Measurements from ENCODE around the gene CYP21A2.

CYP21A2 gene

DNA sequence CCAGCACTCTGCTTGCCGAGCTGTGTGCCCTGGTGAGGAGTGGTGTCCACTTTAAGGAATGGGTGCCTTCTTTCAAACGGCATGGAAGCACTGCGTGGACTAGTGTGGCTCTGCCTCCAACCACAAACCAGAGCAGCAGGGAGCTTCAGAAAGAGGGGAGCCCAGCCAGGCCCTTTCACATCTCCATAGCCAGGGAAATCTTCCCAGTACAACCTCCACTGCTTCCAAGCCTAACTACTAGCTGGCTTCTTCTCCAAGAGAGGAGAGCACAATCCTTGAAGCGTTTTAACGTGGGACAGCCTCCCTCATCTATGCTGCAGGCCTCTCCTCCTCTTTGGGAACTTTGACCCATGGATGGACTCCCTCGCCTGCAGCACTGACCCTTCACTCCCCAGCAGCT is 44.3 kb downstream of the CYP21A2 start:
- Histone ChIP-seq H3K79me1 (ENCODE audit: low read length) (peaks cover 2% of the 10 kb centered on the region), H4K91ac (ENCODE audit: low read depth, low read length) (no peak overlapping the region), H2BK120ac (ENCODE audit: insufficient read depth, low read length, poor library complexity) (no peak overlapping the region), H3K4me3 (ENCODE audit: low read depth, low read length) (no peak overlapping the region), H3K14ac (ENCODE audit: low read length) (no peak overlapping the region), H3K27me3 (ENCODE audit: insufficient read depth, low read length) (no peaks in the 10 kb centered on the region), H3K4me1 (ENCODE audit: control insufficient read depth in 1 of 2, insufficient read depth in 2 of 2, low read length in 2 of 2) (peaks cover 5 to 11% of the 10 kb centered on the region in 2 experiments), H3K9me3 (ENCODE audit: insufficient read depth, low read depth, low read length) (peaks cover 3% of the 10 kb centered on the region), H3K9ac (ENCODE audit: low read length) (no peak overlapping the region), H3K79me2 (ENCODE audit: control insufficient read depth, insufficient read depth, low read length, poor library complexity) (peaks cover 3% of the 10 kb centered on the region), H3K36me3 (ENCODE audit: control insufficient read depth in 1 of 2, insufficient read depth in 2 of 2, low read length in 2 of 2) (no peaks in the 10 kb centered on the region), H2AK5ac (ENCODE audit: low read length) (no peak overlapping the region), H2BK5ac (ENCODE audit: low read depth, low read length, poor library complexity) (no peak overlapping the region), H4K8ac (ENCODE audit: low read depth, low read length) (no peak overlapping the region), H3K27ac (ENCODE audit: low read depth, low read length) (no peak overlapping the region), H2BK12ac (ENCODE audit: low read length) (no peak overlapping the region), H3K23ac (ENCODE audit: low read length) (no peak overlapping the region), H3K4ac (ENCODE audit: low read depth, low read length) (no peak overlapping the region), H3K18ac (ENCODE audit: low read length) (no peak overlapping the region), H4K12ac (ENCODE audit: low read depth, low read length) (no peak overlapping the region), H2AFZ (ENCODE audit: insufficient read depth, low read length, poor library complexity) (no peak overlapping the region), H3K4me2 (ENCODE audit: low read length) (no peak overlapping the region)
- DNase-seq: no peak
- no CpG with 5 or more reads among the region's 6 CpGs for WGBS (ENCODE audit: extremely low coverage, insufficient coverage, insufficient read length)

DNA sequence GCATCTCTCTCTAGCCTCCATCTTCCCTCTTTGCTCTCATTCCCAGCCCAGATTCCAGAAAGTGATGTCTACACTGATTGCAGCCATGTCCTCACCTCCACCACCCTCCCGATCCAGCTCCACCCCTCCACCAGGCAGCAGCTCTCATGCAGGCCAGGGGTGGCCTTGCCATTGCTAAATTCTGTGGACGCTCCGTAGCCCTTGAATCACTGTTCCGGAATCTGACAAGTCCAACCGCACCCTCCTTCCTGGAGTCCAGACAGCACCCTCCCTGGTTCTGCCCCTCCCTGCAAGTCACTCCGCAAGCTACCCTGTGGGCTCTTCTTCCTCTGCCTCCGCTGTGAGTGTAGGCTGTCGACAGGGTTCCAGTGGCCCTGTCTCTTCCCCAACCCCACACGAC is 44.7 kb downstream of the CYP21A2 start:
- Histone ChIP-seq H3K9me3 (ENCODE audit: insufficient read depth, low read depth, low read length) (peaks cover 3% of the 10 kb centered on the region), H2AFZ (ENCODE audit: insufficient read depth, low read length, poor library complexity) (no peak overlapping the region), H3K4me2 (ENCODE audit: low read length) (no peak overlapping the region), H2BK5ac (ENCODE audit: low read depth, low read length, poor library complexity) (no peak overlapping the region), H3K36me3 (ENCODE audit: control insufficient read depth in 1 of 2, insufficient read depth in 2 of 2, low read length in 2 of 2) (no peaks in the 10 kb centered on the region), H4K12ac (ENCODE audit: low read depth, low read length) (no peak overlapping the region), H3K9ac (ENCODE audit: low read length) (no peak overlapping the region), H3K4ac (ENCODE audit: low read depth, low read length) (no peak overlapping the region), H3K4me1 (ENCODE audit: control insufficient read depth in 1 of 2, insufficient read depth in 2 of 2, low read length in 2 of 2) (peaks cover 5 to 13% of the 10 kb centered on the region in 2 experiments), H3K4me3 (ENCODE audit: low read depth, low read length) (no peak overlapping the region), H3K14ac (ENCODE audit: low read length) (no peak overlapping the region), H2BK12ac (ENCODE audit: low read length) (no peak overlapping the region), H3K23ac (ENCODE audit: low read length) (no peak overlapping the region), H3K27me3 (ENCODE audit: insufficient read depth, low read length) (no peaks in the 10 kb centered on the region), H4K8ac (ENCODE audit: low read depth, low read length) (no peak overlapping the region), H2BK120ac (ENCODE audit: insufficient read depth, low read length, poor library complexity) (no peak overlapping the region), H3K18ac (ENCODE audit: low read length) (no peak overlapping the region), H3K79me2 (ENCODE audit: control insufficient read depth, insufficient read depth, low read length, poor library complexity) (peaks cover 3% of the 10 kb centered on the region), H4K91ac (ENCODE audit: low read depth, low read length) (no peak overlapping the region), H2AK5ac (ENCODE audit: low read length) (no peak overlapping the region), H3K27ac (ENCODE audit: low read depth, low read length) (no peak overlapping the region), H3K79me1 (ENCODE audit: low read length) (peaks cover 3% of the 10 kb centered on the region)
- peak; percentile 82 to 86 for DNase-seq
- no CpG with 5 or more reads among the region's 9 CpGs for WGBS (ENCODE audit: extremely low coverage, insufficient coverage, insufficient read length)

DNA sequence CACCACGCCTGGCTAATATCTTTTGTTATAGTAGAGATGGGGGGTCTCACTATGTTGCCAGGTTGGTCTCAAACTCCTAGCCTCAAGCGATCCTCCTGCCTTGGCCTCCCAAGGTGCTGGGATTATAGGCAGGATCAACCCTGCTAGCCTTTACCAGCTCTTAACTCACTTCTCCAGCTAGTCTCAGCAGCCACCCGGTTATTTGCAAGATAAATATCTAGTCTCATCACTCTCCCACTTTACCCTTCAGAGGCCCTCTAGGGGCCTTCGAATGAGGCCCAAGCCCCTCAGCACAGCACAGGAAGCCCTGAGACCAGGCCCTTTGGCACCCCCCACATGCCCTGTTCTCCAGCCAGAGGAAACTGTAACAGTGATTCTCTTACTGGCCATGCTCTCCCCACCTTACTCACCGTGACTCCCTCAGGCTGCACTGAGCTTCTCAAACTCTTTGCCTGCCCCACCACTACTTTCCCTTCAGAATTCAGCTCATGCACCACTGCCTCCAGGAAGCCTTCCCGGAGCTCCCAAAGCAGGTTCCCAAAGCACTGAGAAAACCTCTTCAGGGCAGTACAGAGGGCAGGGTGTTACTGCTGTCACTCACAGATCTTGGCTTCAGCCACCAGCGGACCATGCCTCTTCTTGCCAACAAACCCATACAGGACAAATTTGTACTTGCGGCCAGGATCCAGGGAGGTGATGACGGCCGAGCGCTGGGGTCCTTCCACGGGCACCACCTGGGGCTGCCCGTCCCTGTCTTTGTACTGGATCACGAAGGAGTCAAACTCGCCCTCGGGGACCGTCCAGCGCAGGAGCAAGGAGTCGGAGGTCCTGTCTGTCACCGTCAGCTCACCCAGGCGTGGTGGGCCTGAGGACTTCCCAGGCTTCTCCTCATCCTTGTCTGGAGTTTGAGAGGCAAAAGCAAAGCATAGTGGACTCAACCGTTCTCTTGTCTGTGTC is 45.9 kb downstream of the CYP21A2 start:
- H2AFZ ChIP-seq (ENCODE audit: insufficient read depth, low read length, poor library complexity): no peak overlapping the region
- H3K27ac ChIP-seq (ENCODE audit: low read depth, low read length): no peak overlapping the region
- no CpG with 5 or more reads among the region's 22 CpGs for WGBS (ENCODE audit: extremely low coverage, insufficient coverage, insufficient read length)
- no peak overlapping the region for H2BK5ac ChIP-seq (ENCODE audit: low read depth, low read length, poor library complexity)
- no peak overlapping the region for H2BK12ac ChIP-seq (ENCODE audit: low read length)
- H3K4me3 ChIP-seq (ENCODE audit: low read depth, low read length): no peak overlapping the region
- no peak overlapping the region for H3K14ac ChIP-seq (ENCODE audit: low read length)
- H3K18ac ChIP-seq (ENCODE audit: low read length): no peak overlapping the region
- no peak overlapping the region for H2BK120ac ChIP-seq (ENCODE audit: insufficient read depth, low read length, poor library complexity)
- H3K79me2 ChIP-seq (ENCODE audit: control insufficient read depth, insufficient read depth, low read length, poor library complexity): peaks cover 3% of the 10 kb centered on the region
- peaks cover 4% of the 10 kb centered on the region for H3K79me1 ChIP-seq (ENCODE audit: low read length)
- DNase-seq: no peak
- H3K9ac ChIP-seq (ENCODE audit: low read length): no peak overlapping the region
- H3K23ac ChIP-seq (ENCODE audit: low read length): no peak overlapping the region
- no peak overlapping the region for H2AK5ac ChIP-seq (ENCODE audit: low read length)
- H4K8ac ChIP-seq (ENCODE audit: low read depth, low read length): no peak overlapping the region
- H3K4me2 ChIP-seq (ENCODE audit: low read length): no peak overlapping the region
- peaks cover 5 to 13% of the 10 kb centered on the region in 2 experiments for H3K4me1 ChIP-seq (ENCODE audit: control insufficient read depth in 1 of 2, insufficient read depth in 2 of 2, low read length in 2 of 2)
- H3K27me3 ChIP-seq (ENCODE audit: insufficient read depth, low read length): no peaks in the 10 kb centered on the region
- no peaks in the 10 kb centered on the region for H3K36me3 ChIP-seq (ENCODE audit: control insufficient read depth in 1 of 2, insufficient read depth in 2 of 2, low read length in 2 of 2)
- H3K9me3 ChIP-seq (ENCODE audit: insufficient read depth, low read depth, low read length): peaks cover 3% of the 10 kb centered on the region
- H4K91ac ChIP-seq (ENCODE audit: low read depth, low read length): no peak overlapping the region
- no peak overlapping the region for H3K4ac ChIP-seq (ENCODE audit: low read depth, low read length)
- H4K12ac ChIP-seq (ENCODE audit: low read depth, low read length): no peak overlapping the region

DNA sequence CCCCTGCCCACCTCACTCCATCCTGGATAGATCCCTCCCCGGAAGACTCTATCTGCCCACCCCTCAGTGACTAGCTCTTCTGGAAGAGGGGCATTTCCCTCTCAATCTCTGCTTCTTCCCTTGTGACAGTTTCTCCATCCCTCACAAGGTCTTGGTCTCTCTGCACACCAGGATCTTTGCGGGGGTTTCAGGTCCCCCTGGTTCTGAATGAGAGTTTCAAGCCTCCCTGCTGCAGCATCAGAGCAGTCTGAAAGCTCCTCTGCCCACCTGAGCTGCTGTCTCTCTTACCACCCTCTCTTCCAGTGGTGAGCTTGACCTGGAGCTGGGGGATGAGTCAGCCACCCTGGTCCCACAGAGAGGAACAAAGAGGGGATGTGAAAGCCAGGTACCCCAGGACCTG is 46.6 kb downstream of the CYP21A2 start:
- Histone ChIP-seq H3K18ac (ENCODE audit: low read length) (no peak overlapping the region), H3K4me3 (ENCODE audit: low read depth, low read length) (no peak overlapping the region), H2BK12ac (ENCODE audit: low read length) (no peak overlapping the region), H2BK5ac (ENCODE audit: low read depth, low read length, poor library complexity) (no peak overlapping the region), H3K27ac (ENCODE audit: low read depth, low read length) (no peak overlapping the region), H3K23ac (ENCODE audit: low read length) (no peak overlapping the region), H4K8ac (ENCODE audit: low read depth, low read length) (no peak overlapping the region), H3K79me2 (ENCODE audit: control insufficient read depth, insufficient read depth, low read length, poor library complexity) (peaks cover 3% of the 10 kb centered on the region), H4K12ac (ENCODE audit: low read depth, low read length) (no peak overlapping the region), H3K14ac (ENCODE audit: low read length) (no peak overlapping the region), H3K9ac (ENCODE audit: low read length) (no peak overlapping the region), H3K27me3 (ENCODE audit: insufficient read depth, low read length) (no peaks in the 10 kb centered on the region), H3K4ac (ENCODE audit: low read depth, low read length) (no peak overlapping the region), H3K9me3 (ENCODE audit: insufficient read depth, low read depth, low read length) (peaks cover 3% of the 10 kb centered on the region), H3K79me1 (ENCODE audit: low read length) (peaks cover 4% of the 10 kb centered on the region), H2BK120ac (ENCODE audit: insufficient read depth, low read length, poor library complexity) (no peak overlapping the region), H3K4me1 (ENCODE audit: control insufficient read depth in 1 of 2, insufficient read depth in 2 of 2, low read length in 2 of 2) (peaks cover 5 to 13% of the 10 kb centered on the region in 2 experiments), H2AK5ac (ENCODE audit: low read length) (no peak overlapping the region), H3K36me3 (ENCODE audit: control insufficient read depth in 1 of 2, insufficient read depth in 2 of 2, low read length in 2 of 2) (no peaks in the 10 kb centered on the region), H4K91ac (ENCODE audit: low read depth, low read length) (no peak overlapping the region), H2AFZ (ENCODE audit: insufficient read depth, low read length, poor library complexity) (no peak overlapping the region), H3K4me2 (ENCODE audit: low read length) (no peak overlapping the region)
- no peak for DNase-seq
- no CpG with 5 or more reads among the region's 2 CpGs for WGBS (ENCODE audit: extremely low coverage, insufficient coverage, insufficient read length)
